RCC 7860 (cell line): ENCODE results near the gene CORO1C.
"Not testable (repeated sequence)": the region's sequence is repeated elsewhere in the genome, so short reads cannot be mapped to it uniquely, and the experiment has no call there.

Source experiments
- DNase-seq: peaks from one replicate; pipeline ENCODE4 v3.0.0-alpha.2; 2015; ENCODE audit warnings: low spot score
- FAIRE-seq: peaks from 2 replicates; lab custom pipeline; 2012; peaks lifted over from hg19 to GRCh38; lab: Jason Lieb, UNC

The CORO1C gene

GRCh38 chr12:108731105-108731865 lies at the start of gene CORO1C:
Gene CORO1C, minus strand, starts transcription at chr12:108731518. Its CDS starts 30,200 bp downstream, at chr12:108701318.
- DNase-seq: peak; percentile 89
- FAIRE-seq: no peak

GRCh38 chr12:108779998-108780688 lies 48.8 kb upstream of the CORO1C start:
- DNase-seq: no peak
- no peak for FAIRE-seq

- DNase-seq: no peak
- no peak for FAIRE-seq
Observed at GRCh38 chr12:108778053-108778452, 46.7 kb upstream of the CORO1C start.

- DNase-seq (no peak), FAIRE-seq (no peak)
Observed at GRCh38 chr12:108777156-108777555, 45.8 kb upstream of the CORO1C start.

- FAIRE-seq (no peak), DNase-seq (peak; percentile 20)
Observed at GRCh38 chr12:108773798-108774788, 42.8 kb upstream of the CORO1C start.

- DNase-seq: no peak
- no peak for FAIRE-seq
Observed at GRCh38 chr12:108772891-108773797, 41.8 kb upstream of the CORO1C start.

GRCh38 chr12:108772247-108772646 lies 40.9 kb upstream of the CORO1C start:
- DNase-seq: no peak
- no peak for FAIRE-seq

GRCh38 chr12:108771835-108772234 lies 40.5 kb upstream of the CORO1C start:
- not testable (repeated sequence) for DNase-seq, FAIRE-seq

- no peak for DNase-seq
Observed at GRCh38 chr12:108770963-108771362, 39.6 kb upstream of the CORO1C start.

GRCh38 chr12:108770269-108770829 lies 39.0 kb upstream of the CORO1C start:
- DNase-seq: no peak
- no peak for FAIRE-seq

More at GRCh38 chr12:108770963-108771362, 39.6 kb upstream of the CORO1C start:
- no peak for FAIRE-seq

- FAIRE-seq (no peak), DNase-seq (no peak)
Observed at GRCh38 chr12:108768591-108769500, 37.5 kb upstream of the CORO1C start.

GRCh38 chr12:108766294-108766693 lies 35.0 kb upstream of the CORO1C start:
- FAIRE-seq: no peak
- DNase-seq: no peak

- FAIRE-seq (no peak), DNase-seq (no peak)
Observed at GRCh38 chr12:108765289-108765764, 34.0 kb upstream of the CORO1C start.

- DNase-seq (no peak), FAIRE-seq (no peak)
Observed at GRCh38 chr12:108764540-108765288, 33.4 kb upstream of the CORO1C start.

- no peak for FAIRE-seq
- no peak for DNase-seq
Observed at GRCh38 chr12:108761226-108761625, 29.9 kb upstream of the CORO1C start.

- no peak for DNase-seq
- no peak for FAIRE-seq
Observed at GRCh38 chr12:108759924-108760323, 28.6 kb upstream of the CORO1C start.

- no peak for FAIRE-seq
- DNase-seq: no peak
Observed at GRCh38 chr12:108757856-108758255, 26.5 kb upstream of the CORO1C start.

GRCh38 chr12:108756421-108756820 lies 25.1 kb upstream of the CORO1C start:
- DNase-seq (no peak), FAIRE-seq (no peak)
